Body of pancreas (tissue), 4 donors: ENCODE measurements around the gene ASCC1.

ENCODE experiments used
- POLR2A ChIP-seq, 3 donors: fragments of 450-650 bp; IDR thresholded peaks; one replicate each; pipeline ENCODE4 v1.6.1; 2016; ENCODE audit warnings: antibody characterized with exemption in 3 of 3, mild to moderate bottlenecking in 2 of 3
- TF ChIP-seq, protein P1 (sequence below), 7 experiments: fragments of 450-650 bp in 4 of 7; fragments of 200-600 bp in 3 of 7; sonication (generic) in 3 of 7; IDR thresholded peaks; one replicate each; pipeline ENCODE4 v1.5.1; 2016 to 2019; ENCODE audit warnings: antibody characterized with exemption in 7 of 7

DNA sequence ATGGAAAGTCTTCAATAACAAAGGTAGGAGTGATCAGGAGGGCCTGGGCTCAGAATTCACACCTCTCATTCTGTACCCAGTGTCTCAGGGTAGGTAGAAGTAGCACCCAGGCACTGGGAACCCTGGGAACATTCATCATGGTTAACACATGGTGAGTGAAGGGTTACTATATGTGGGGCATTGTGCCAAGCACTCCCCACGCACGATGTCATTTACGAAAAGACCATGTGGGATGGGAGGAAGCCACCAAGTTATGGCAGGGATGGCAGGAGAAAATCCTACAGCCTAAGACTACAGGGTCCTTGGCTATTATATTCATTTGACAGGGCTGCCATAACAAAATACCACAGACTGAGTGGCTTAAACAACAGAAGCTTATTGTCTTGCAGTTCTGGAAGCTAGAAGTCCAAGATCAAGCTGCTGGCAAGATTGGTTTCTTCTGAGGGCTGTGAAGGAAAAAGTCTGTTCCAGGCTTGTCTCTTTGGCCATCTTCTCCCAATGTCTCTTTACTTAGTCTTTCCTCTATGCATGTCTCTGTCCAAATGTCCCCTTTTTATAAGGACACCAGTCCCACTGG, 30.0 kb upstream of the ASCC1 start:
- TF ChIP-seq, protein P1, sequence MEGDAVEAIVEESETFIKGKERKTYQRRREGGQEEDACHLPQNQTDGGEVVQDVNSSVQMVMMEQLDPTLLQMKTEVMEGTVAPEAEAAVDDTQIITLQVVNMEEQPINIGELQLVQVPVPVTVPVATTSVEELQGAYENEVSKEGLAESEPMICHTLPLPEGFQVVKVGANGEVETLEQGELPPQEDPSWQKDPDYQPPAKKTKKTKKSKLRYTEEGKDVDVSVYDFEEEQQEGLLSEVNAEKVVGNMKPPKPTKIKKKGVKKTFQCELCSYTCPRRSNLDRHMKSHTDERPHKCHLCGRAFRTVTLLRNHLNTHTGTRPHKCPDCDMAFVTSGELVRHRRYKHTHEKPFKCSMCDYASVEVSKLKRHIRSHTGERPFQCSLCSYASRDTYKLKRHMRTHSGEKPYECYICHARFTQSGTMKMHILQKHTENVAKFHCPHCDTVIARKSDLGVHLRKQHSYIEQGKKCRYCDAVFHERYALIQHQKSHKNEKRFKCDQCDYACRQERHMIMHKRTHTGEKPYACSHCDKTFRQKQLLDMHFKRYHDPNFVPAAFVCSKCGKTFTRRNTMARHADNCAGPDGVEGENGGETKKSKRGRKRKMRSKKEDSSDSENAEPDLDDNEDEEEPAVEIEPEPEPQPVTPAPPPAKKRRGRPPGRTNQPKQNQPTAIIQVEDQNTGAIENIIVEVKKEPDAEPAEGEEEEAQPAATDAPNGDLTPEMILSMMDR (IDR thresholded peaks at IDR 0.05) = no peak
- no peak for TF ChIP-seq POLR2A (IDR thresholded peaks at IDR 0.05)
